Endothelial cell of umbilical vein (primary cell): Measurements from ENCODE around the gene GLYATL3. TPM values are rescaled to one million over a fixed set of nuclear protein-coding genes. Genes with fewer than 3 reads are reported as not detected.

Experiments used
- BruUV-seq: library from RNA; stranded (reverse); fragments of 400-500 nt; replicated peaks from 2 replicates; lab custom pipeline; 2021; lab: Mats Ljungman, UMichigan
- CTCF ChIA-PET: fragments of 300-600, 350-600 bp; sonication (Branson Sonifier 250); formaldehyde crosslinking; loops from one replicate; lab custom pipeline; 2021; ENCODE audit warnings: antibody characterized with exemption, inconsistent platforms; lab: Charles Lee
- POLR2A ChIA-PET: fragments of 300-600, 350-600 bp; sonication (Branson Sonifier 250); formaldehyde crosslinking; loops from one replicate; lab custom pipeline; 2021; ENCODE audit warnings: antibody characterized with exemption, inconsistent platforms; lab: Charles Lee
- DNase-seq: peaks from one replicate; pipeline ENCODE4 v3.0.0-alpha.2; 2011; ENCODE audit warnings: low read depth, low spot score
- FAIRE-seq: peaks from 2 replicates; lab custom pipeline; 2011; peaks lifted over from hg19 to GRCh38; lab: Jason Lieb, UNC
- H2AFZ ChIP-seq: 2 replicates; pipeline ENCODE4 v1.6.0; 2012; ENCODE audit warnings: low read depth, low read length, control low read depth, inconsistent platforms
- H3K27ac ChIP-seq: 2 replicates; pipeline ENCODE4 v1.5.1; 2011; ENCODE audit warnings: low read depth, mild to moderate bottlenecking, control low read depth, low read length, moderate library complexity; ENCODE audit not compliant: insufficient read depth
- H3K27me3 ChIP-seq, 2 experiments: 2 replicates each; pipeline versions ENCODE4 v1.6.0 to v1.6.1; 2011; ENCODE audit warnings: low read length in 2 of 2, mixed read lengths in 1 of 2; ENCODE audit not compliant: control insufficient read depth in 2 of 2, insufficient read depth in 2 of 2
- H3K36me3 ChIP-seq, 2 experiments: 2 replicates in 1 of 2; 3 replicates in 1 of 2; pipeline ENCODE4 v1.5.1; 2011; ENCODE audit warnings: low read length in 2 of 2, mild to moderate bottlenecking in 1 of 2, moderate library complexity in 1 of 2; ENCODE audit not compliant: control insufficient read depth in 2 of 2, insufficient read depth in 2 of 2; ENCODE audit errors: extremely low read depth in 1 of 2
- H3K4me1 ChIP-seq: 3 replicates; pipeline ENCODE4 v1.5.1; 2011; ENCODE audit warnings: mild to moderate bottlenecking, low read length; ENCODE audit not compliant: control insufficient read depth, insufficient read depth; ENCODE audit errors: extremely low read depth
- H3K4me2 ChIP-seq: 2 replicates; pipeline ENCODE4 v1.6.1; 2011; ENCODE audit warnings: low read length, control low read depth, mixed read lengths; ENCODE audit not compliant: insufficient read depth
- H3K4me3 ChIP-seq, 3 experiments: fragments of 200-600 bp in 1 of 3; sonication (generic), shearing (Covaris generic) in 1 of 3; replicated peaks in 1 of 3; 2 replicates each; pipeline ENCODE4 v1.5.1; 2011 to 2016; ENCODE audit warnings: control low read depth in 3 of 3, low read length in 3 of 3, mild to moderate bottlenecking in 2 of 3, inconsistent platforms in 1 of 3, low read depth in 1 of 3, moderate library complexity in 1 of 3; ENCODE audit not compliant: insufficient read depth in 1 of 3
- H3K79me2 ChIP-seq: 2 replicates; pipeline ENCODE4 v1.6.0; 2012; ENCODE audit warnings: low read length, inconsistent platforms; ENCODE audit not compliant: control insufficient read depth, insufficient read depth
- H3K9ac ChIP-seq: replicated peaks from 2 replicates; pipeline ENCODE3; 2011; ENCODE audit warnings: low read length, control low read depth; ENCODE audit not compliant: insufficient read depth; ENCODE audit errors: extremely low read depth
- H3K9me1 ChIP-seq: replicated peaks from 3 replicates; pipeline ENCODE4 v1.6.0; 2011; ENCODE audit warnings: mild to moderate bottlenecking, low read length; ENCODE audit not compliant: control insufficient read depth, insufficient read depth; ENCODE audit errors: extremely low read depth
- H3K9me3 ChIP-seq: replicated peaks from 2 replicates; pipeline ENCODE4 v1.5.1; 2012; ENCODE audit warnings: low read length, inconsistent platforms; ENCODE audit not compliant: control insufficient read depth, insufficient read depth
- H4K20me1 ChIP-seq: replicated peaks from 2 replicates; pipeline ENCODE3; 2011; ENCODE audit warnings: mild to moderate bottlenecking, low read length; ENCODE audit not compliant: control insufficient read depth, insufficient read depth; ENCODE audit errors: extremely low read depth
- CTCF ChIP-seq, 2 donors: IDR thresholded peaks; 1 replicate in 1 of 2; 2 replicates in 1 of 2; pipeline ENCODE4 v1.5.1; 2011; ENCODE audit warnings: low read length in 2 of 2, mild to moderate bottlenecking in 2 of 2, moderate library complexity in 2 of 2, control low read depth in 1 of 2, inconsistent platforms in 1 of 2, low read depth in 1 of 2; ENCODE audit not compliant: insufficient read depth in 1 of 2; ENCODE audit errors: extremely low read depth in 1 of 2
- EZH2 ChIP-seq: IDR thresholded peaks from 2 replicates; pipeline ENCODE4 v1.6.1; 2012; ENCODE audit warnings: borderline replicate concordance, low read depth, mild to moderate bottlenecking, moderate library complexity, low read length, inconsistent platforms; ENCODE audit not compliant: severe bottlenecking
- FOS ChIP-seq: IDR thresholded peaks from 2 replicates; pipeline ENCODE4 v1.6.1; 2011; ENCODE audit warnings: mild to moderate bottlenecking, low read length, moderate library complexity, borderline replicate concordance; ENCODE audit not compliant: insufficient read depth
- GATA2 ChIP-seq: IDR thresholded peaks from 2 replicates; pipeline ENCODE4 v1.7.0; 2011; ENCODE audit warnings: low read depth, mild to moderate bottlenecking, moderate library complexity, mixed read lengths, low read length; ENCODE audit not compliant: insufficient read length, insufficient read depth
- JUN ChIP-seq: IDR thresholded peaks from 2 replicates; pipeline ENCODE4 v1.6.1; 2011; ENCODE audit warnings: borderline replicate concordance, low read depth; ENCODE audit not compliant: insufficient read length, insufficient read depth
- MAX ChIP-seq: IDR thresholded peaks from 2 replicates; pipeline ENCODE4 v1.6.1; 2011; ENCODE audit not compliant: insufficient read depth, insufficient read length
- MYC ChIP-seq: IDR thresholded peaks from one replicate; pipeline ENCODE4 v1.6.1; 2011; ENCODE audit warnings: mild to moderate bottlenecking, low read depth, low read length
- POLR2A ChIP-seq: IDR thresholded peaks from 2 replicates; pipeline ENCODE4 v1.6.1; 2012; ENCODE audit warnings: low read depth, mild to moderate bottlenecking, control low read depth, low read length
- POLR2AphosphoS5 ChIP-seq: IDR thresholded peaks from 2 replicates; pipeline ENCODE4 v1.6.1; 2012; ENCODE audit warnings: low read depth, mild to moderate bottlenecking, control low read depth, low read length, moderate library complexity; ENCODE audit not compliant: insufficient read depth
- dilution Hi-C: fragments of 300-500 bp; cut with MboI; formaldehyde crosslinking; loops from one replicate; pipeline ENCODE4 v1.15.0; 2019; ENCODE audit warnings: low sequenced_read_pairs; ENCODE audit not compliant: extremely low pct_ligation_motif_present
- intact Hi-C: fragments of 100-400 bp; cut with micrococcal nuclease; formaldehyde crosslinking; loops from one replicate; pipeline ENCODE4 v1.10.0; 2022
- polyA plus RNA-seq, 4 experiments: library from polyadenylated mRNA; depleted of rRNA in 3 of 4; stranded (reverse) in 3 of 4; unstranded in 1 of 4; fragments of >200 nt; gene quantifications; 2 replicates each; pipeline versions ENCODE4 v1.2.1 to v1.2.3, GENCODE V29; 2011 to 2012; ENCODE audit warnings: missing spikeins in 1 of 4
- total RNA-seq: library from RNA; stranded (reverse); gene quantifications from 2 replicates; pipeline ENCODE4 v1.2.3, GENCODE V29; 2021

GLYATL3 gene
- total and polyA plus RNA-seq, 2 donors (not counting 3 experiments of a cell fraction or from before 2014, with no cell fraction given): not detected

GRCh38 chr6:49553384-49553783 lies 53.7 kb downstream of the GLYATL3 start:
- CTCF ChIA-PET: interaction anchor here (1.2 to 6.8 kb wide), 6 partner anchors 9 to 53 kb away, joined by 3 to 80 read pairs (median 12); no protein-coding TSS in a partner anchor
- H3K4me2 ChIP-seq: no peak overlapping the region
- H3K9me3 ChIP-seq: no peaks in the 10 kb centered on the region
- H3K9ac ChIP-seq: no peak overlapping the region
- peaks cover 0 to 3% of the 10 kb centered on the region in 2 experiments for H3K27me3 ChIP-seq
- no peak for DNase-seq
- no peak overlapping the region for H3K4me3 ChIP-seq
- intact Hi-C loops: loop anchor here (5.0 kb wide), 1 partner anchor 226 kb away; no protein-coding TSS in a partner anchor
- TF ChIP-seq POLR2AphosphoS5 (no peak), CTCF (IDR thresholded peaks at IDR 0.05; ENCODE audit: extremely low read depth in 1 of 2, insufficient read depth in 1 of 2, low read depth in 1 of 2, low read length in 2 of 2) (no peak), GATA2 (no peak)
- no peak overlapping the region for H3K27ac ChIP-seq
- H3K9me1 ChIP-seq: no peaks in the 10 kb centered on the region
- dilution Hi-C loops: no loop called here
- H2AFZ ChIP-seq: no peak overlapping the region
- POLR2A ChIA-PET: interaction anchor here (0.6 to 0.7 kb wide), 2 partner anchors 15 to 51 kb away, joined by 3 read pairs; no protein-coding TSS in a partner anchor
- H3K4me1 ChIP-seq: peaks cover 41% of the 10 kb centered on the region
- BruUV-seq: no TSS peak
- no peak for FAIRE-seq
- H4K20me1 ChIP-seq: no peaks in the 10 kb centered on the region
- no peaks in the 10 kb centered on the region for H3K36me3 ChIP-seq
- H3K79me2 ChIP-seq: peaks cover 21% of the 10 kb centered on the region

- H3K27me3 ChIP-seq: peaks cover 0 to 1% of the 10 kb centered on the region in 2 experiments
- H4K20me1 ChIP-seq: no peaks in the 10 kb centered on the region
- no TSS peak for BruUV-seq
- CTCF ChIA-PET: no interaction called here
- no peak overlapping the region for H3K4me3 ChIP-seq
- peaks cover 32% of the 10 kb centered on the region for H3K4me1 ChIP-seq
- H3K79me2 ChIP-seq: peaks cover 21% of the 10 kb centered on the region
- FAIRE-seq (no peak), DNase-seq (no peak)
- peak overlapping the region; percentile 76 for H3K27ac ChIP-seq
- dilution Hi-C loops: no loop called here
- H3K9me3 ChIP-seq: no peaks in the 10 kb centered on the region
- no peaks in the 10 kb centered on the region for H3K9me1 ChIP-seq
- H3K9ac ChIP-seq: no peak overlapping the region
- no peak for TF ChIP-seq GATA2
- TF ChIP-seq POLR2A: no peak
- no peak for TF ChIP-seq JUN
- no peak for TF ChIP-seq MAX
- TF ChIP-seq FOS: no peak
- TF ChIP-seq MYC: no peak
- TF ChIP-seq POLR2AphosphoS5: no peak
- TF ChIP-seq CTCF (IDR thresholded peaks at IDR 0.05; ENCODE audit: extremely low read depth in 1 of 2, insufficient read depth in 1 of 2, low read depth in 1 of 2, low read length in 2 of 2): no peak
- TF ChIP-seq EZH2: no peak
- POLR2A ChIA-PET: no interaction called here
- peak overlapping the region; percentile 73 for H3K4me2 ChIP-seq
- intact Hi-C loops: loop anchor here (1.0 kb wide), 1 partner anchor 10 kb away; no protein-coding TSS in a partner anchor
- H2AFZ ChIP-seq: no peak overlapping the region
- H3K36me3 ChIP-seq: no peaks in the 10 kb centered on the region
Measured at GRCh38 chr6:49555951-49556350, 56.2 kb downstream of the GLYATL3 start.
